Neutrophil (primary cell): ENCODE measurements around the gene C1QL2.

Experiments used
- H3K27ac ChIP-seq: fragments of 200-600 bp; sonication (generic); 2 replicates; pipeline ENCODE4 v1.5.1; 2016; ENCODE audit warnings: mild to moderate bottlenecking, moderate library complexity
- H3K27me3 ChIP-seq: fragments of 200-600 bp; sonication (generic); 2 replicates; pipeline ENCODE4 v1.6.0; 2016; ENCODE audit warnings: mild to moderate bottlenecking
- H3K36me3 ChIP-seq: fragments of 200-600 bp; sonication (generic); 2 replicates; pipeline ENCODE4 v1.5.1; 2017
- H3K4me1 ChIP-seq, 2 experiments: fragments of 200-600 bp in 1 of 2; sonication (generic) in 1 of 2; 1 replicate in 1 of 2; 2 replicates in 1 of 2; pipeline versions ENCODE4 v1.5.1 to v1.6.1; 2013 to 2016; ENCODE audit warnings: low read depth in 1 of 2, low read length in 1 of 2, mild to moderate bottlenecking in 1 of 2, moderate library complexity in 1 of 2; ENCODE audit not compliant: control insufficient read depth in 1 of 2, insufficient read depth in 1 of 2
- H3K4me3 ChIP-seq, 2 experiments: fragments of 200-600 bp in 1 of 2; sonication (generic) in 1 of 2; 1 replicate in 1 of 2; 2 replicates in 1 of 2; pipeline ENCODE4 v1.5.1; 2013 to 2016; ENCODE audit warnings: low read depth in 1 of 2, low read length in 1 of 2, mild to moderate bottlenecking in 1 of 2, moderate library complexity in 1 of 2
- H3K9me3 ChIP-seq: fragments of 200-600 bp; sonication (generic); 2 replicates; pipeline ENCODE4 v1.5.1; 2016
- TF ChIP-seq, protein P1 (sequence below): fragments of 200-600 bp; sonication (generic); IDR thresholded peaks from 2 replicates; pipeline ENCODE4 v1.5.1; 2016; ENCODE audit warnings: antibody characterized with exemption

The C1QL2 gene

DNA sequence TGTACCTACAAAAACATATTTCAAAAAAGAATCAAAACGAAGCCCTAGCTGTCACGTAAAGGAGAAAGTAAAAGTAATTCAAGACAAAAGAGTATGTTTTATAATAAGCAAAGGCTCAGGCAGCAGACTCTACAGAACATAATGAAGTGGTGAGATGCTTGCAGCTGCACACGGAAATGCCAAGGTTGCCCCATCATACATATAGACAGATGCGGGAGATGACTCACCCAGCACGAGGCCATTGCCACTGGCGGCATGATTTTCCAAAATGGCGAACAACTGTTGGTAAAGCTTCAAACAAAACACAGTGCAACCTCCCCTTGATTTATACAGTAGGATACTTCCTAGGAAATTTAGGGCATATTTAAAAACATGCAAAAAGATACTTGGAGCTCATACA lies 26.0 kb upstream of the C1QL2 start:
- Histone ChIP-seq H3K4me1 (no peaks in the 10 kb centered on the region), H3K27ac (no peak overlapping the region), H3K9me3 (no peaks in the 10 kb centered on the region), H3K4me3 (no peak overlapping the region), H3K36me3 (no peaks in the 10 kb centered on the region), H3K27me3 (peaks cover 11% of the 10 kb centered on the region)
- TF ChIP-seq, protein P1, sequence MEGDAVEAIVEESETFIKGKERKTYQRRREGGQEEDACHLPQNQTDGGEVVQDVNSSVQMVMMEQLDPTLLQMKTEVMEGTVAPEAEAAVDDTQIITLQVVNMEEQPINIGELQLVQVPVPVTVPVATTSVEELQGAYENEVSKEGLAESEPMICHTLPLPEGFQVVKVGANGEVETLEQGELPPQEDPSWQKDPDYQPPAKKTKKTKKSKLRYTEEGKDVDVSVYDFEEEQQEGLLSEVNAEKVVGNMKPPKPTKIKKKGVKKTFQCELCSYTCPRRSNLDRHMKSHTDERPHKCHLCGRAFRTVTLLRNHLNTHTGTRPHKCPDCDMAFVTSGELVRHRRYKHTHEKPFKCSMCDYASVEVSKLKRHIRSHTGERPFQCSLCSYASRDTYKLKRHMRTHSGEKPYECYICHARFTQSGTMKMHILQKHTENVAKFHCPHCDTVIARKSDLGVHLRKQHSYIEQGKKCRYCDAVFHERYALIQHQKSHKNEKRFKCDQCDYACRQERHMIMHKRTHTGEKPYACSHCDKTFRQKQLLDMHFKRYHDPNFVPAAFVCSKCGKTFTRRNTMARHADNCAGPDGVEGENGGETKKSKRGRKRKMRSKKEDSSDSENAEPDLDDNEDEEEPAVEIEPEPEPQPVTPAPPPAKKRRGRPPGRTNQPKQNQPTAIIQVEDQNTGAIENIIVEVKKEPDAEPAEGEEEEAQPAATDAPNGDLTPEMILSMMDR = no peak

DNA sequence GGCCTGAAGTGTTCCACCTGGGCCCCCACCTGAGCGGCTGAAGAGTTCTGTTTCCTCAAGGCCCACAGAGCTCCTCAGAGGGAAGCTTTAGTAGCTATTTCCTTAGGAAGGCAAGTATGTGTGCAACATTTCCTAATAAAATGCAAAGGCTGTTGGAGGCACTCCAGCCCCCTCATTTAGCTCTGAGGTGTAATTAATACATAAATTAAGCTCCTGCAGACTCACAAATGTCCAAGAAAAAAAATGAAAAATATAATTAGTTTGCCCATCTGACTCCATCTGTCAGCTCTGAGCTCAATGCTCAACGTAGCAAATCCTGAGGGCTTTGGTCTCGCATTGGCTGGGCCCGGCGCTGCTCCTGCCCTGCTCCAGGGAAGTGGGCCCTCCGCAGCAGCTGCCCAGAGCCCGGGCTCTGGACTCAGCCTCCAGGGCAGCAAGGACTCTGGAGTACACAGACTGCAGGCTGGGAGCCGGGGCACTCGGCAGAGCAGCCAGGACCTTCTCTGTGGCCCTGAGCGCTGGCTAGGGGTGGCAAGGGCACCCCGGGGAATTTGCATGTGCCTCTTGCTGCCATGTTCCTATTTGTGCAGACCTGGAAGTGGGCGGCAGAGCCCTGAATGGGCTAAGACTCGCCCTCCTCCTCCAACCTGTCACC lies 23.4 kb upstream of the C1QL2 start:
- Histone ChIP-seq H3K27me3 (peaks cover 6% of the 10 kb centered on the region), H3K36me3 (no peaks in the 10 kb centered on the region), H3K4me3 (no peak overlapping the region), H3K27ac (no peak overlapping the region), H3K9me3 (no peaks in the 10 kb centered on the region), H3K4me1 (no peaks in the 10 kb centered on the region)
- TF ChIP-seq, protein P1 = no peak

DNA sequence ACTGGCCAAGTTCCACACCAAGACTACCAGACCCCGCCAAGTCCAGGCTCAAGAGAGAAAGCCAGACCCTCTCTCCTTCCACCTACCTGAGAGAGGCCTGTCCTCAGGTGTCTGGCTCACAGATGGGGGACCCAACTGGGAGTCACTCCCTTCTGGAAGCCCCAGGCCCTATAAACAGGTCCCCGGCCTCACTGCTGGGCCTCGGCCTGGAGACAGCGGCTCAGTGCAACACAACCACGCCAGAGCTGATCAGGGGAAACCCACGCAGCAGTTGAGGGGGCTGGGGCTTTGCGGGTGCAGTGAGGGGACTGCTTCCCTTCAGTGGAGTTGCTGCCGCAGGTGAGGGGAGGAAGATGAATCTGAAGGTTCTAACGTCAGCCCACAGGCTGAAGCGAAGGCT lies 22.8 kb upstream of the C1QL2 start:
- Histone ChIP-seq H3K4me1 (no peaks in the 10 kb centered on the region), H3K9me3 (no peaks in the 10 kb centered on the region), H3K4me3 (no peak overlapping the region), H3K27ac (no peak overlapping the region), H3K36me3 (no peaks in the 10 kb centered on the region), H3K27me3 (peaks cover 5% of the 10 kb centered on the region)
- TF ChIP-seq, protein P1 = no peak

DNA sequence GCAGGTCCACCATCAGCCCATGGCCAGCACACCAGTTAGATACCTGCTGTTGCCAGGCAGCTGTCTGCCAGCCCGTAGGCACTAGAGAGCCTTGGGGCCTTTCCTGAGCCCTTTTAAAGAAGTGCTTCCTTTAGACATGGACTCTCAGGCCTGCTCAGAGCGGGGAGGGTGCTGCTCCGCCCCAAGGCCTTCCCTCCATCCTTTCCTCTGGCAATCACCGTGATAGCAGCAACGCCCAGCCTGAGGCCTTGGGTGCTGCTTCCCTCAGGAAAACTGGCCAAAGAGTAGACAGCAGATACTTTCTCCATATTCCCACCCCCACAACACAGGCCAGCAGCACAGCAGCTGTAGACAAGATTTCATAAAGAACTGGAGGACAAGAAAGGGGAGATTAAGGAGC lies 22.3 kb upstream of the C1QL2 start:
- H3K4me3 ChIP-seq = no peak overlapping the region
- no peaks in the 10 kb centered on the region for H3K27me3 ChIP-seq
- H3K9me3 ChIP-seq = no peaks in the 10 kb centered on the region
- H3K27ac ChIP-seq = no peak overlapping the region
- H3K36me3 ChIP-seq = no peaks in the 10 kb centered on the region
- TF ChIP-seq, protein P1 = no peak
- no peaks in the 10 kb centered on the region for H3K4me1 ChIP-seq

DNA sequence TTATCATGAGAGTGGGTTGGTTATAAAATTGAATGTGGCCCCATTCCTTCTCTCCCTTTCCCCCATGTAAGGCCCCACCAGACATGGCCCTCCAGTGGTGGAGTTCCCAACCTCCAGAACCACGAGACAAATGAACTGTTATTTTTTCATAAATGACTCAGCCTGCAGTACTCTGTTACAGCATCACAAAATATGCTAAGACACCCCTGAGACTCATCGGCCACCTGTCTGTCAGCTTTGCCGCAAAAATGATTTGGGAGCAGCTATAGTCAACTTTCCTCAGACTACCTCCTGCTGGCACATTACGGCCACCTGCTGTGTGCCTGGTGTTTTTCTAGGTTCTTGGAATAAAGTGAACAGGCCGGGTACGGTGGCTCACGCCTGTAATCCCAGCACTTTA lies 21.4 kb upstream of the C1QL2 start:
- Histone ChIP-seq H3K4me3 (no peak overlapping the region), H3K27ac (no peak overlapping the region)
- TF ChIP-seq, protein P1 = no peak

More for the DNA sequence above, 21.4 kb upstream of the C1QL2 start:
- Histone ChIP-seq H3K27me3 (no peaks in the 10 kb centered on the region), H3K9me3 (no peaks in the 10 kb centered on the region), H3K36me3 (no peaks in the 10 kb centered on the region), H3K4me1 (no peaks in the 10 kb centered on the region)
